HG03045 (cell line): ENCODE measurements around the gene PCARE.
A peak's percentile ranks its signal among the peaks of the same experiment; 100 is the strongest.

ENCODE experiments used
- ATAC-seq: cut with Tn5 transposase; IDR thresholded peaks from one replicate; pipeline ENCODE4 v1.9.1; 2021; ENCODE audit warnings: mild to moderate bottlenecking, moderate library complexity; ENCODE audit not compliant: unreplicated experiment

The PCARE gene

DNA sequence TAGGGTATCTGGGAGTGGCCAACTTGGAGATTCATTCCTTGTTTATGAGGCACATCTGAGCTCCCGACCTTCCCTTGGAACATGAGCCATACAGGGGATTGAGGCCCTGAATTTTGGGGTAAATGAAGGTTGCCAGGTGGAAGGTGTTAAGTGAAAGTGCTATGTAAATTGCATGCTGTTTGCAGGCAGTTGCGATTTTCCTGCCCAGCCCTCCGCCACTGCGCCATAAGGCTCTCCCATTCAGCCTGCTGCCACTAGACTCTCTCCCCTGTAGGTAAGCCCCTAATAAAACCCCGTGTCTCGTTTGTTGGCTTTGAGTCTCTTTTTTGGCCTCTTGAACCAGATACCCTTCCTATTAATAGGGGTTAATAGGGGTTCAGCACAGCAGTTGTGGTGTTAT, 33.8 kb downstream of the PCARE start:
- no peak for ATAC-seq

DNA sequence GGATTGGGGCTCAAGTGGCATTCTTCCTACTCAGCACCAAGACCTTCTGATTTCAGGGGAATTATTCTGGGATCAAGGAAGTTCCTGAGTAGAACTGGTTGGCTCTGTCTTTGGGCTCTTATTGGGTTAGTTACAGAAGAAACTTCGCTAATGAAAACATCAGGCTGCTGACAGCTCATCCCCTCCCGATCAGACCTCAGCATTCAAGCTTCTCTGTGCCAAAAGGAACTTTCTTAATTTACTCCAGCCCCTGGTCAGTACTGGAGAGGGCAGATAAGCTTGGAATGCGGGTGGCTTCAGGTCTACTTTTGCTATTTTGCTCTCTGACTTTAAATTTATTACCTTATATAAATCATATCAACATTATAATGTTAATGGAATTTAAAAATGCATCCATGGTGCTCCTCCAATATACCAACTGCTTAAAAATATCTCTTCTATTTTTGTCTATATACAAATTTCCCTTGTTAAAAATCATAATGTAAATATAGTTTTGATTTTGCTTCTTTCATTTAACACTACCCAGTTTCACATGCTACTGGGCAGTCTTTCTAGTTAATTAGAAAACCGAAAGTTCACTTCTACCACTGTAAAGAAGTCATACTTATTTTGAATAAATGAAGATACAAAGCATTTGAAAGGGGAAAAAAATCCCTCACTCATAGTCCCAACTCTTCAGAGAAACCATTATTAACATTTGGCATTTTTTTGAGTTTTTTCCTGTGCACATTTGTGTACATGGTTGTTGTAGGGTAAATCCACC, 34.4 kb downstream of the PCARE start:
- no peak for ATAC-seq

- ATAC-seq = no peak
Measured at GRCh38 chr2:29035016-29035745, 39.1 kb downstream of the PCARE start.

DNA sequence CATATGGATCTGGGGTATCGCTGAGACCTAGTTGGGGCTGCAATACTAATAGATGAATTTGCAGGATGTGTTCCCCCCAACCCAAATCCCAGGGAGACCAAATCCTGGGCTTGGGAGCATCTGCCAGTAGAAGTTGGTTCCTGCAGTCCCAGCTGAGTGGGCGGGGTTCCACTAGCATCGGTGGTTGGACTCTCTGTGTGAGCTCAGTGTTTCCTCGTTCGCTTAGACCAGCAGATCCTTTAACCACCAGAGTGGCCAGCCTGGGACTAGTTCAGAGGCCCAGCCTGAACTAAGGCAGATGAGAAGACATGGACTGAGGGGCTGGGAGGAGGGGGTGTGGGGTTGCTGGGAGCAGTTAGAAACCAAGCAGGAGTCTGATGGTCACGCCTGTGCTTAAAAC, 40.7 kb downstream of the PCARE start:
- no peak for ATAC-seq

- ATAC-seq = no peak
Measured at GRCh38 chr2:29033172-29033571, 41.2 kb downstream of the PCARE start.

DNA sequence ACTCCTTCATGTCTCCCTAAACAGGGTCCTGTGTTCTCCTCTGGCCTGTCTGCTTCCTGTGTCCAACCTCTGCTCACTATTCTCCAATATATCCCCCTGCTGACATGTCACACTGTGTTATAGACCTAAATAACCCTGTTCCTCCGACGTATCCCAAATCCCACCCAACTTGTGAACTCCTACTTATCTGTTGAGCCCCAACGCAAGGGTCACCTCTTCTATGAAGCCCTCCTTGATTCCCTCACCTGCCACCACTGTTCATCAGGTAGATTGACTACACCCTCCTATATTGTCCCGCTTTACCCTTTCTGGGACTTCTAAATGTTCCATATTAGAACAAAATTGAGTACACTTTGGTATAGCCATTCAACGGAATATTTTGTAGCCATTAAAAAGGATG, 42.1 kb downstream of the PCARE start:
- no peak for ATAC-seq

- no peak for ATAC-seq
Measured at GRCh38 chr2:29031046-29031445, 43.3 kb downstream of the PCARE start.

DNA sequence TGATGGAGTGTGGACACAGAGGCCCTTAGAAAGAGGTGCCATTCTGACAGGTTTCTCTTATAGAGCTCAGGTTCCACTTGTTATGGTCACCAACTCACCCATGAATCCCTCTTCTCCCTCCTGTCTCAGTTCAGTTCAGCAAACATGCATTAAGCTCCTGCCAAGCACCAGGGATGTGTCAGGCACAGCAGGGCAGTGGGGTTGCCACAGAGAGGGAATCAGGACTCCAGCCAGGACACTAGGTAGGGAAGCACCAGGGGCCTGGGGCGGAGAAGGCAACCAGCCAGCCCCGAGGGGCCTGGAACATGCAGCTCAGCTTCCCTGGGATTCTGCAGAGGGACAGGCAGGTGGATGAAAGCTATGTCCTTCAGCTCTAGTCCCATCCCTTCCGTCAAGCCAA, 48.6 kb downstream of the PCARE start:
- no peak for ATAC-seq

- ATAC-seq = no peak
Measured at GRCh38 chr2:29024882-29025430, 49.4 kb downstream of the PCARE start.

DNA sequence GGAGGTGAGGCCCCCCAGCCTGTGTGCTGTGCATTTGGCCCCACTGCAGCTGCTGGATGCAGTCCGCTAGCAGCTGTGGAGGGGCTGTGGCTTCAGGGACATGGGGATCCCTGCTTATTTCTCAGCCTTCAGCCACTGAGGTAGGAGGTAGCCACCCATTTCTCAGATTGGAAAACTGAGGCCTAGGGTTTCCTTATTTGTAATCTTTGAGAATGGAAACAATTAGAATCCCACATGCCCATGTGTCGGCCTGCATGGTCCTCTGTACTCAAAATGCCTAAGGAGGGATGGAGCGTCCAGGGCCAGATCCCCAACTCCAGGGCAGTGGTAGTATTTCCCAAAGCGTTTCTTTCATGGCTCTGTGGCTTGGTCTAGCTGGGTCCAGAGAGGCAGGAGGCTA, 51.1 kb downstream of the PCARE start:
- no peak for ATAC-seq

- ATAC-seq = no peak
Measured at GRCh38 chr2:29022679-29023078, 51.6 kb downstream of the PCARE start.

DNA sequence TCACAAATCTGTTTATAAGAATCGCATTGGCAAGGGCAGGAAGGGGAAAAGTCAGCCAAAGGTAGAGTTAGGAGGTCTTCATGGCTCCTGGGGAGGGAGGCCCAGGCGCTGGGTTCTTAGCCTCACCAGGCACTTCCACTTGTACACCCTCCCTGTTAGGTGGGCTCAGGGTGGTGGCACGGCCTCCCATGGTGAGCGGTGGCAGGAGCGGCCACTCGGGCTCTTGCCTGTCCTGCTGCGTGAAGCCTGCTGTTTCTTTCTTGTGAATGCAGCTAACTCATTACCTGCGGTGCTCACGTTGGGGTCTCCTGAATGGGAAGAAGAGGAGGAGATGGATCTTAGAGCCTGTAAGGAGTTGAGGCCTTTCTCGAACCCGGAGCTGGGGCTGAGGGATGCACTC, 52.4 kb downstream of the PCARE start:
- no peak for ATAC-seq

GRCh38 chr2:29017716-29018435, 56.4 kb downstream of the PCARE start:
- ATAC-seq = no peak

GRCh38 chr2:29016504-29016903, 57.8 kb downstream of the PCARE start:
- ATAC-seq = no peak

DNA sequence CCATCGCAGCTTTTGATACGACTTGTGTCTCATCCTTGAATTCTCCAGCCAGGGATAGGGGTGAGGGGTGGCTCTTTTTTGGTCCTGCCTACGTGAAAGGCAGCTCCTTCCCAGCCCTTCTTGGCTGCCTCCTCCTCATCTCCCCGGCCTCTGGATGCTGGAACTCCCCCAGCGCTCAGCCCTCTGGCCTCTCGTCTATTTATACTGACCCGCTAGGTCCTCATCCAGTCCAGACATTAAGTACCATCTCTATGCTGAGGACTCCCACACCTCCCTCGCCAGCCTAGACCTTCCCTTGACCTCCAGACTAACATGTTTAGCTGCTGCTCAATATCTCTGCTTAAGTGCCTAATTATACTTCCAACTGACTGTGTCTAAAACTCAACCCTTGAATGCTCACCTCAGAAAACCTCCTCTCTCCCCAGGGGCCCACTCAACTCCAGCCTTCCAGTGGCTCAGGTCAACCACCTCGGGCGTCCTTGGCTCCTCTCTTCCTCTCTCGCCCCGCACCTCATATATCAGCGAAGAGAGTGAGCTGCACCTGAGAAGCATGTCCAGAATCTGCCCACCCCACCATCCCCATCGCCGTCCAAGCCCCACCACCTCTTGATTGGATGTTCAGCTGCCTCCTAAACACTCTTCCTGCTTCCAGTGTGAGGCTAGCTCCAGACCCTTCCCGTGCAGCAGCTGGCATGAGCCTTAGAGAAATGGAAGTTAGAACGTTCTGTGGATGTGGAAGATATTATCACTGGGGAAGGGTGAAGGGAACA, 58.4 kb downstream of the PCARE start:
- no peak for ATAC-seq

DNA sequence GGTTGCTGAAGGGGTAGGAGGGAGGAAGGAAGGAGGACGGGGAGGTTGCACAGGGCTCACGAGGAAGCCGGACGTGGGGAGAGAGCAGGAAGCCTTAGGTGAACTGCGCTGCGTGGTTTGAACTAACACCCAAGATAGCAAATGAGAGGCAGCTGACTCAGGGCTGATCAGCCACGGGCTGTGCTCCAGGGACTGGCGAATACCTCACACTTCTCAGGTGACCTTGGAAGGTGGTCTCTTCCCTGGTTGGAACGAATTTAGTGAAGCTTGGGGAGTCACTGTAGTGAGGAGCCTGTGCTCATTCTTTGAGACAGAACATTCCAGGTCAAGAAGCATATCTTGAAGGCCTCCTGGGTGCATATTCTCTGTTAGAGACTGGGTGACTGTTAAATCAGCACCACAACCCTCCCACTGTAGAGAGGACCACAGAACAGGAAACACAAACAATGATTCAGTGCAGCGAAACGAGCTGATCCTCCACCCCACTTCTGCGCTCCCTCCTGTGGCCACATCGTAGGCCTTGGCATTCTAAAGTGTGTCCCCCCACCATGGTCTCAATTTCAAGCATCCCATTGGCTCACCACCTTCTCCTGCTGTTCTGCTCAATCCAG, 59.4 kb downstream of the PCARE start:
- peak; percentile 45 for ATAC-seq

- ATAC-seq = no peak
Measured at GRCh38 chr2:29014331-29014730, 60.0 kb downstream of the PCARE start.

- ATAC-seq = no peak
Measured at GRCh38 chr2:29013057-29013780, 61.1 kb downstream of the PCARE start.

- no peak for ATAC-seq
Measured at GRCh38 chr2:29012211-29012681, 62.1 kb downstream of the PCARE start.
